ENCODE measurements around the gene CACNA1A.
A peak's percentile ranks its signal among the peaks of the same experiment; 100 is the strongest.
"Not testable (repeated sequence)": the region's sequence is repeated elsewhere in the genome, so short reads cannot be mapped to it uniquely, and the experiment has no call there.

CACNA1A gene

GRCh38 chr19:13541554-13541953 is 35.3 kb upstream of the CACNA1A start:
- Histone ChIP-seq H3K79me2 (ENCODE audit: control insufficient read depth, insufficient read depth, low read length) (no peaks in the 10 kb centered on the region), H3K36me3 (ENCODE audit: control insufficient read depth, insufficient read depth, low read length) (no peaks in the 10 kb centered on the region), H2BK5ac (ENCODE audit: low read length) (no peak overlapping the region), H3K79me1 (ENCODE audit: low read length) (no peaks in the 10 kb centered on the region), H3K4ac (ENCODE audit: low read depth, low read length) (no peak overlapping the region), H3K9ac (ENCODE audit: low read length) (no peak overlapping the region), H3K4me1 (ENCODE audit: control insufficient read depth, low read depth, low read length) (no peaks in the 10 kb centered on the region), H3K27ac (ENCODE audit: low read depth, low read length) (no peak overlapping the region), H2BK15ac (replicated peaks; ENCODE audit: low read depth) (no peak overlapping the region), H2BK120ac (ENCODE audit: low read depth, low read length) (no peak overlapping the region), H4K5ac (ENCODE audit: low read length) (no peak overlapping the region), H4K8ac (ENCODE audit: low read depth, low read length) (no peak overlapping the region), H3K56ac (ENCODE audit: low read length) (no peak overlapping the region), H3K18ac (ENCODE audit: low read length) (no peak overlapping the region), H2AK5ac (ENCODE audit: low read length) (no peak overlapping the region), H3K4me2 (ENCODE audit: low read length) (no peak overlapping the region), H3K27me3 (ENCODE audit: insufficient read depth, low read length, poor library complexity) (no peaks in the 10 kb centered on the region), H3K23ac (ENCODE audit: low read length) (no peak overlapping the region), H3K4me3 (ENCODE audit: low read length) (no peak overlapping the region)
- no peak for DNase-seq
- WGBS (ENCODE audit: extremely low coverage, insufficient coverage, low lambda C conversion rate), result no CpG with 5 or more reads among the region's 1 CpG

GRCh38 chr19:13539332-13539731 is 33.1 kb upstream of the CACNA1A start:
- WGBS (ENCODE audit: extremely low coverage, insufficient coverage, low lambda C conversion rate), result no CpG with 5 or more reads among the region's 1 CpG

GRCh38 chr19:13538601-13539253 is 32.4 kb upstream of the CACNA1A start:
- H2BK120ac ChIP-seq (ENCODE audit: low read depth, low read length), result no peak overlapping the region
- no peak overlapping the region for H4K8ac ChIP-seq (ENCODE audit: low read depth, low read length)
- H3K4me1 ChIP-seq (ENCODE audit: control insufficient read depth, low read depth, low read length), result no peaks in the 10 kb centered on the region
- H3K27me3 ChIP-seq (ENCODE audit: insufficient read depth, low read length, poor library complexity), result no peaks in the 10 kb centered on the region
- no peak overlapping the region for H4K5ac ChIP-seq (ENCODE audit: low read length)
- no peak overlapping the region for H3K23ac ChIP-seq (ENCODE audit: low read length)
- H3K4me2 ChIP-seq (ENCODE audit: low read length), result no peak overlapping the region
- no peak overlapping the region for H3K27ac ChIP-seq (ENCODE audit: low read depth, low read length)
- no CpG with 5 or more reads among the region's 7 CpGs for WGBS (ENCODE audit: extremely low coverage, insufficient coverage, low lambda C conversion rate)
- no peak overlapping the region for H3K18ac ChIP-seq (ENCODE audit: low read length)
- H2BK5ac ChIP-seq (ENCODE audit: low read length), result no peak overlapping the region
- no peak for DNase-seq
- no peaks in the 10 kb centered on the region for H3K36me3 ChIP-seq (ENCODE audit: control insufficient read depth, insufficient read depth, low read length)
- no peak overlapping the region for H2AK5ac ChIP-seq (ENCODE audit: low read length)
- H3K9ac ChIP-seq (ENCODE audit: low read length), result no peak overlapping the region
- no peaks in the 10 kb centered on the region for H3K79me1 ChIP-seq (ENCODE audit: low read length)
- H3K4ac ChIP-seq (ENCODE audit: low read depth, low read length), result no peak overlapping the region
- H3K56ac ChIP-seq (ENCODE audit: low read length), result no peak overlapping the region
- H2BK15ac ChIP-seq (replicated peaks; ENCODE audit: low read depth), result no peak overlapping the region
- no peaks in the 10 kb centered on the region for H3K79me2 ChIP-seq (ENCODE audit: control insufficient read depth, insufficient read depth, low read length)
- no peak overlapping the region for H3K4me3 ChIP-seq (ENCODE audit: low read length)

More at GRCh38 chr19:13539332-13539731, 33.1 kb upstream of the CACNA1A start:
- H3K4me2 ChIP-seq (ENCODE audit: low read length), result no peak overlapping the region
- no peak overlapping the region for H3K4ac ChIP-seq (ENCODE audit: low read depth, low read length)
- H2BK15ac ChIP-seq (replicated peaks; ENCODE audit: low read depth), result no peak overlapping the region
- H3K36me3 ChIP-seq (ENCODE audit: control insufficient read depth, insufficient read depth, low read length), result no peaks in the 10 kb centered on the region
- no peak overlapping the region for H3K23ac ChIP-seq (ENCODE audit: low read length)
- no peak overlapping the region for H3K4me3 ChIP-seq (ENCODE audit: low read length)
- no peaks in the 10 kb centered on the region for H3K4me1 ChIP-seq (ENCODE audit: control insufficient read depth, low read depth, low read length)
- no peak overlapping the region for H4K8ac ChIP-seq (ENCODE audit: low read depth, low read length)
- H3K79me2 ChIP-seq (ENCODE audit: control insufficient read depth, insufficient read depth, low read length), result no peaks in the 10 kb centered on the region
- H3K56ac ChIP-seq (ENCODE audit: low read length), result no peak overlapping the region
- H3K9ac ChIP-seq (ENCODE audit: low read length), result no peak overlapping the region
- H4K5ac ChIP-seq (ENCODE audit: low read length), result no peak overlapping the region
- H2BK5ac ChIP-seq (ENCODE audit: low read length), result no peak overlapping the region
- no peak overlapping the region for H3K27ac ChIP-seq (ENCODE audit: low read depth, low read length)
- no peaks in the 10 kb centered on the region for H3K79me1 ChIP-seq (ENCODE audit: low read length)
- H3K18ac ChIP-seq (ENCODE audit: low read length), result no peak overlapping the region
- no peaks in the 10 kb centered on the region for H3K27me3 ChIP-seq (ENCODE audit: insufficient read depth, low read length, poor library complexity)
- no peak overlapping the region for H2AK5ac ChIP-seq (ENCODE audit: low read length)
- no peak overlapping the region for H2BK120ac ChIP-seq (ENCODE audit: low read depth, low read length)
- no peak for DNase-seq

- DNase-seq, result peak; percentile 60
These were observed 31.2 kb upstream of the CACNA1A start for GRCh38 chr19:13537454-13537853.

GRCh38 chr19:13530720-13531119 is 24.4 kb upstream of the CACNA1A start:
- Histone ChIP-seq H3K9ac (ENCODE audit: low read length) (no peak overlapping the region), H3K56ac (ENCODE audit: low read length) (no peak overlapping the region), H3K27ac (ENCODE audit: low read depth, low read length) (no peak overlapping the region), H2BK120ac (ENCODE audit: low read depth, low read length) (no peak overlapping the region), H2AK5ac (ENCODE audit: low read length) (no peak overlapping the region), H2BK15ac (replicated peaks; ENCODE audit: low read depth) (no peak overlapping the region), H3K27me3 (ENCODE audit: insufficient read depth, low read length, poor library complexity) (no peaks in the 10 kb centered on the region), H3K79me1 (ENCODE audit: low read length) (no peaks in the 10 kb centered on the region), H3K23ac (ENCODE audit: low read length) (no peak overlapping the region), H3K4me2 (ENCODE audit: low read length) (no peak overlapping the region), H3K79me2 (ENCODE audit: control insufficient read depth, insufficient read depth, low read length) (no peaks in the 10 kb centered on the region), H3K4ac (ENCODE audit: low read depth, low read length) (no peak overlapping the region), H3K4me1 (ENCODE audit: control insufficient read depth, low read depth, low read length) (no peaks in the 10 kb centered on the region), H4K5ac (ENCODE audit: low read length) (no peak overlapping the region), H3K36me3 (ENCODE audit: control insufficient read depth, insufficient read depth, low read length) (no peaks in the 10 kb centered on the region), H3K4me3 (ENCODE audit: low read length) (no peak overlapping the region), H2BK5ac (ENCODE audit: low read length) (no peak overlapping the region), H4K8ac (ENCODE audit: low read depth, low read length) (no peak overlapping the region), H3K18ac (ENCODE audit: low read length) (no peak overlapping the region)
- DNase-seq, result no peak
- no CpG with 5 or more reads among the region's 6 CpGs for WGBS (ENCODE audit: extremely low coverage, insufficient coverage, low lambda C conversion rate)

More at GRCh38 chr19:13537454-13537853, 31.2 kb upstream of the CACNA1A start:
- Histone ChIP-seq H3K23ac (ENCODE audit: low read length) (no peak overlapping the region), H4K8ac (ENCODE audit: low read depth, low read length) (no peak overlapping the region), H3K79me1 (ENCODE audit: low read length) (no peaks in the 10 kb centered on the region), H3K18ac (ENCODE audit: low read length) (no peak overlapping the region), H3K4me2 (ENCODE audit: low read length) (no peak overlapping the region), H3K4ac (ENCODE audit: low read depth, low read length) (no peak overlapping the region), H2BK120ac (ENCODE audit: low read depth, low read length) (no peak overlapping the region), H3K56ac (ENCODE audit: low read length) (no peak overlapping the region), H3K36me3 (ENCODE audit: control insufficient read depth, insufficient read depth, low read length) (no peaks in the 10 kb centered on the region), H3K27me3 (ENCODE audit: insufficient read depth, low read length, poor library complexity) (no peaks in the 10 kb centered on the region), H4K5ac (ENCODE audit: low read length) (no peak overlapping the region), H3K79me2 (ENCODE audit: control insufficient read depth, insufficient read depth, low read length) (no peaks in the 10 kb centered on the region), H2BK15ac (replicated peaks; ENCODE audit: low read depth) (no peak overlapping the region), H2AK5ac (ENCODE audit: low read length) (no peak overlapping the region), H2BK5ac (ENCODE audit: low read length) (no peak overlapping the region), H3K27ac (ENCODE audit: low read depth, low read length) (no peak overlapping the region), H3K9ac (ENCODE audit: low read length) (no peak overlapping the region), H3K4me1 (ENCODE audit: control insufficient read depth, low read depth, low read length) (no peaks in the 10 kb centered on the region), H3K4me3 (ENCODE audit: low read length) (no peak overlapping the region)
- WGBS (ENCODE audit: extremely low coverage, insufficient coverage, low lambda C conversion rate), result no CpG with 5 or more reads among the region's 6 CpGs

GRCh38 chr19:13529721-13530120 is 23.4 kb upstream of the CACNA1A start:
- H3K9ac ChIP-seq (ENCODE audit: low read length); H4K5ac ChIP-seq (ENCODE audit: low read length); H4K8ac ChIP-seq (ENCODE audit: low read depth, low read length); H3K18ac ChIP-seq (ENCODE audit: low read length); DNase-seq; H3K79me1 ChIP-seq (ENCODE audit: low read length); H3K56ac ChIP-seq (ENCODE audit: low read length); H3K27me3 ChIP-seq (ENCODE audit: insufficient read depth, low read length, poor library complexity); H2BK120ac ChIP-seq (ENCODE audit: low read depth, low read length); H3K36me3 ChIP-seq (ENCODE audit: control insufficient read depth, insufficient read depth, low read length); H3K4ac ChIP-seq (ENCODE audit: low read depth, low read length); H3K23ac ChIP-seq (ENCODE audit: low read length); H3K27ac ChIP-seq (ENCODE audit: low read depth, low read length); H3K4me2 ChIP-seq (ENCODE audit: low read length); H3K79me2 ChIP-seq (ENCODE audit: control insufficient read depth, insufficient read depth, low read length); H2BK15ac ChIP-seq (replicated peaks; ENCODE audit: low read depth); H3K4me3 ChIP-seq (ENCODE audit: low read length); H2BK5ac ChIP-seq (ENCODE audit: low read length); H2AK5ac ChIP-seq (ENCODE audit: low read length); H3K4me1 ChIP-seq (ENCODE audit: control insufficient read depth, low read depth, low read length): not testable (repeated sequence)
- no CpG with 5 or more reads among the region's 2 CpGs for WGBS (ENCODE audit: extremely low coverage, insufficient coverage, low lambda C conversion rate)

Data from mesendoderm (in vitro differentiated cells).